ENCODE results near the gene PPP1R3E.

Gene PPP1R3E

GRCh38 chr14:23324993-23325392 is 22.3 kb upstream of the PPP1R3E start:
- DNase-seq (ENCODE audit: insufficient read length, low spot score) (no peak), FAIRE-seq (no peak)
- TF ChIP-seq, protein P1, sequence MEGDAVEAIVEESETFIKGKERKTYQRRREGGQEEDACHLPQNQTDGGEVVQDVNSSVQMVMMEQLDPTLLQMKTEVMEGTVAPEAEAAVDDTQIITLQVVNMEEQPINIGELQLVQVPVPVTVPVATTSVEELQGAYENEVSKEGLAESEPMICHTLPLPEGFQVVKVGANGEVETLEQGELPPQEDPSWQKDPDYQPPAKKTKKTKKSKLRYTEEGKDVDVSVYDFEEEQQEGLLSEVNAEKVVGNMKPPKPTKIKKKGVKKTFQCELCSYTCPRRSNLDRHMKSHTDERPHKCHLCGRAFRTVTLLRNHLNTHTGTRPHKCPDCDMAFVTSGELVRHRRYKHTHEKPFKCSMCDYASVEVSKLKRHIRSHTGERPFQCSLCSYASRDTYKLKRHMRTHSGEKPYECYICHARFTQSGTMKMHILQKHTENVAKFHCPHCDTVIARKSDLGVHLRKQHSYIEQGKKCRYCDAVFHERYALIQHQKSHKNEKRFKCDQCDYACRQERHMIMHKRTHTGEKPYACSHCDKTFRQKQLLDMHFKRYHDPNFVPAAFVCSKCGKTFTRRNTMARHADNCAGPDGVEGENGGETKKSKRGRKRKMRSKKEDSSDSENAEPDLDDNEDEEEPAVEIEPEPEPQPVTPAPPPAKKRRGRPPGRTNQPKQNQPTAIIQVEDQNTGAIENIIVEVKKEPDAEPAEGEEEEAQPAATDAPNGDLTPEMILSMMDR (IDR thresholded peaks at IDR 0.05; ENCODE audit: insufficient read depth, missing control alignments): no peak

- FAIRE-seq: no peak
Observed at GRCh38 chr14:23324455-23324846, 21.8 kb upstream of the PPP1R3E start.

DNA sequence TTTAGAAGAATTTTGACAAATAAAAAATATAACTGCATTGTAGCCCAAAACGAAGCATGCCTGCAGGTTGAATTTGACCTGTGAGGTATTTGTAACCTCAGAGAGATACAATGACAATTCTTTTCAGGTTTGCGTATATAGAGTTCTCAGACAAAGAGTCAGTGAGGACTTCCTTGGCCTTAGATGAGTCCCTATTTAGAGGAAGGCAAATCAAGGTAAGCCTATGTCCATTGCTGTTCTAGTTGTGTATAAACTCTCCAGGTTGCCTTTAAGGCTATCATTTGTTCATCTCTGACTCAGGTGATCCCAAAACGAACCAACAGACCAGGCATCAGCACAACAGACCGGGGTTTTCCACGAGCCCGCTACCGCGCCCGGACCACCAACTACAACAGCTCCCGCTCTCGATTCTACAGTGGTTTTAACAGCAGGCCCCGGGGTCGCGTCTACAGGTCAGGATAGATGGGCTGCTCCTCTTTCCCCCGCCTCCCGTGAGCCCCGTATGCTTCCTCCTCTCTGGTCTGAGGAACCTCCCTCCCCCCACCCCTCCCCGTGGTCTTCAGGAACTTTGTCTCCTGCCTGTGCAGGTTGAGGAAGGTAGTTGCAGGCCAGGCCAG is 21.3 kb upstream of the PPP1R3E start:
- FAIRE-seq (no peak), DNase-seq (ENCODE audit: insufficient read length, low spot score) (no peak)
- TF ChIP-seq, protein P1 (IDR thresholded peaks at IDR 0.05; ENCODE audit: insufficient read depth, missing control alignments): no peak

More at GRCh38 chr14:23324455-23324846, 21.8 kb upstream of the PPP1R3E start:
- DNase-seq (ENCODE audit: insufficient read length, low spot score): no peak
- TF ChIP-seq, protein P1 (IDR thresholded peaks at IDR 0.05; ENCODE audit: insufficient read depth, missing control alignments): no peak

GRCh38 chr14:23322568-23323517 is 20.2 kb upstream of the PPP1R3E start:
- TF ChIP-seq, protein P1 (IDR thresholded peaks at IDR 0.05; ENCODE audit: insufficient read depth, missing control alignments): no peak
- no peak for FAIRE-seq
- no peak for DNase-seq (ENCODE audit: insufficient read length, low spot score)

DNA sequence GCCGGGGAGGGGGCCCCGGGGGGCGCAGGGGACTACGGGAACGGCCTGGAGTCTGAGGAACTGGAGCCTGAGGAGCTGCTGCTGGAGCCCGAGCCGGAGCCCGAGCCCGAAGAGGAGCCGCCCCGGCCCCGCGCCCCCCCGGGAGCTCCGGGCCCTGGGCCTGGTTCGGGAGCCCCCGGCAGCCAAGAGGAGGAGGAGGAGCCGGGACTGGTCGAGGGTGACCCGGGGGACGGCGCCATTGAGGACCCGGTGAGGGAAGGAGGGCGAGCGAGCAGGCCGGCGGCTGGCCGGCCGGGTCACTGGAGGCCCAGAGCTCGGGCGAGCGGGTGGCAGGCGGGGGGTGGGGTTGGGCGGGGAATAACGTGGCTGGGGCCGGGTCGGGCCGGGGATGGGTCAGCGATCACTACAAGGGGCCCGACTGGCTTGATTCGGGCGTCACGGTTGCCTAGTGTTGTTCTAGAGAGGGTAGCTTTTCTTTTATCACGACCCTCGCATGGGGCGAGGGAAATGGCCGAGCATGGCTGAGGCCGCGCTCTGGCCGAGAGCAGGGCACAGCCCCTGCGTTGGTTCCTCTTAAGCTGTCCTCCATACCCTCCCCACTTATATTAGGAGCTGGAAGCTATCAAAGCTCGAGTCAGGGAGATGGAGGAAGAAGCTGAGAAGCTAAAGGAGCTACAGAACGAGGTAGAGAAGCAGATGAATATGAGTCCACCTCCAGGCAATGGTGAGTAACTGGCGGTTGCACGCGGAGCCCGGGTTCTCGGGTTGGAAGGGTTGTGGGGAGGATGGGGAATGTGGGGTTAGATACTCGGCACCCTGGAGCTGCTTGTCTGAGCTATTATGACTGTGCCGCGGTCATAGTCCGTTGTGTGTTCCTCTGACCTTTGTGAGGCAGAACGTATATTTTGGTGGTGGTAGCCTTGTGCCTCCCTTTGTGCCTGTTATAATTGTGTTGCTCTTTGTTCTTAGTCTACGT is 19.2 kb upstream of the PPP1R3E start:
- FAIRE-seq (no peak), DNase-seq (ENCODE audit: insufficient read length, low spot score) (no peak)
- TF ChIP-seq, protein P1 (IDR thresholded peaks at IDR 0.05; ENCODE audit: insufficient read depth, missing control alignments): no peak

DNA sequence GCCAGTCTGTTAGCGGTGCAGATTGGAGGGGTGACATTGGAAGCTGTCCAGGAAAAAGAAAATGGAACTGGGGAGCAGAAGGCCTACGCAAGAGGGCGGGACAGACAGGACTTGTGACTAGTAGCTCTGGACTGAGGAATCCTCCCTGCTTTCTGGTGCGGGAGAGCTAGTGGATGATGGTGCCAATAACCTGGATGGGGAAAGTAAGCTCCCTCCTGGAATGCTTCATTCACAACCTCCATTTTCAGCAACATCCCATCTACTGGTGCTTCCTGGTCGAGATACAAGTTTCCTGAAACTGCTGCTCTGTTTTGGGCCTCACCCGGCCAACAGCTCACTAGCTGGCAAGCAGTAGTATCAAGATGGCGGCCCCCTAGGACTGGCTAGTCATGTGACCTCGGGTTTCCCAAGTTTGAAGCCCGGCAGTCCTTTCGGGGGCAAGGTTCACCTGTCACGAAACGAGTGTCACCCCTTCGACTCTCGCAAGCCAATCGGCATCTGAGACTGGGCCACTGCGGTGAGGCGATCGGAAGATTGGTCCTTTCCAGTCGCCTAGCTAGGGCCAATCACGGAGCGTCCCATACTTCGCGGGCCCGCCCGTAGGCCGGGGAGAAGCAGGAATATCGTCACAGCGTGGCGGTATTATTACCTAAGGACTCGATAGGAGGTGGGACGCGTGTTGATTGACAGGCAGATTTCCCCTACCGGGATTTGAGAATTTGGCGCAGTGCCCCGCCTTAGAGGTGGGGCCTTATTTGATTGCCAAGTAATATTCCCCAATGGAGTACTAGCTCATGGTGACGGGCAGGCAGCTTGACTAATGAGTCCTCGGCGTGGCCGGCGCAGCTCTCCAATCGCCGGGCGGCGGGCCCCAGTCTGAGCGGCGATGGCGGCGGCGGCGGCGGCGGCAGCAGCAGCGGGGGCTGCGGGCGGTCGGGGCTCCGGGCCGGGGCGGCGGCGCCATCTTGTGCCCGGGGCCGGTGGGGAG is 18.2 kb upstream of the PPP1R3E start, which contains the start of gene PABPN1:
Gene PABPN1, plus strand, starts transcription at position 874 of the 988 bp plus-strand sequence. Its CDS starts 13 bp downstream, at position 887.
- DNase-seq (ENCODE audit: insufficient read length, low spot score): peak; percentile 69
- FAIRE-seq: no peak
- TF ChIP-seq, protein P1 (IDR thresholded peaks at IDR 0.05; ENCODE audit: insufficient read depth, missing control alignments): no peak

All from D721Med (cell line).